ENCODE measurements around the gene ADAMTSL1.

ADAMTSL1 gene

GRCh38 chr9:18743971-18744370 is 270.0 kb downstream of the ADAMTSL1 start:
- FAIRE-seq: no peak

- no peak for FAIRE-seq
Observed at GRCh38 chr9:18745710-18746109, 271.8 kb downstream of the ADAMTSL1 start.

- no peak for FAIRE-seq
Observed at GRCh38 chr9:18746631-18747030, 272.7 kb downstream of the ADAMTSL1 start.

GRCh38 chr9:18747595-18747994 is 273.6 kb downstream of the ADAMTSL1 start:
- FAIRE-seq: no peak

- FAIRE-seq: no peak
Observed at GRCh38 chr9:18748251-18748701, 274.3 kb downstream of the ADAMTSL1 start.

GRCh38 chr9:18749711-18750110 is 275.8 kb downstream of the ADAMTSL1 start:
- FAIRE-seq: no peak

- FAIRE-seq: no peak
Observed at GRCh38 chr9:18753904-18754303, 280.0 kb downstream of the ADAMTSL1 start.

- no peak for FAIRE-seq
Observed at GRCh38 chr9:18754537-18754936, 280.6 kb downstream of the ADAMTSL1 start.

GRCh38 chr9:18755263-18755662 is 281.3 kb downstream of the ADAMTSL1 start:
- FAIRE-seq: no peak

GRCh38 chr9:18756712-18757125 is 282.8 kb downstream of the ADAMTSL1 start:
- FAIRE-seq: no peak

- peak; percentile 92 for FAIRE-seq
Observed at GRCh38 chr9:18759827-18760226, 285.9 kb downstream of the ADAMTSL1 start.

GRCh38 chr9:18761742-18762300 is 287.9 kb downstream of the ADAMTSL1 start:
- no peak for FAIRE-seq

- FAIRE-seq: no peak
Observed at GRCh38 chr9:18766989-18767550, 293.1 kb downstream of the ADAMTSL1 start.

- FAIRE-seq: no peak
Observed at GRCh38 chr9:18768951-18769622, 295.1 kb downstream of the ADAMTSL1 start.

- no peak for FAIRE-seq
Observed at GRCh38 chr9:18770131-18770908, 296.4 kb downstream of the ADAMTSL1 start.

GRCh38 chr9:18771011-18771410 is 297.1 kb downstream of the ADAMTSL1 start:
- no peak for FAIRE-seq

- FAIRE-seq: no peak
Observed at GRCh38 chr9:18771763-18772162, 297.8 kb downstream of the ADAMTSL1 start.

GRCh38 chr9:18775241-18775640 is 301.3 kb downstream of the ADAMTSL1 start:
- peak; percentile 73 for FAIRE-seq

- FAIRE-seq: peak; percentile 91
Observed at GRCh38 chr9:18775930-18776329, 302.0 kb downstream of the ADAMTSL1 start.

- FAIRE-seq: no peak
Observed at GRCh38 chr9:18776836-18777820, 303.2 kb downstream of the ADAMTSL1 start.

- no peak for FAIRE-seq
Observed at GRCh38 chr9:18778147-18778546, 304.2 kb downstream of the ADAMTSL1 start.

- FAIRE-seq: peak; percentile 33
Observed at GRCh38 chr9:18778846-18779245, 304.9 kb downstream of the ADAMTSL1 start.

Data from islet of Langerhans (tissue), 1 donor.